ENCODE measurements around the gene GAB3. TPM values are rescaled to one million over a fixed set of nuclear protein-coding genes. Genes with fewer than 3 reads are reported as not detected.

GAB3 gene
- total RNA-seq, 1 experiment from 2014 or later, result 0.72 TPM

GRCh38 chrX:154718616-154719015 lies 32.3 kb downstream of the GAB3 start (continued):
- TF ChIP-seq ARID4B (CRISPR knock-in tag; IDR thresholded peaks at IDR 0.05; ENCODE audit: borderline replicate concordance) (no peak), PREB (CRISPR knock-in tag; IDR thresholded peaks at IDR 0.05; ENCODE audit: borderline replicate concordance) (no peak), FOXP4 (CRISPR knock-in tag; IDR thresholded peaks at IDR 0.05) (no peak), ZNF138 (CRISPR knock-in tag; conservative IDR thresholded peaks at IDR 0.05) (no peak)

- Mint-ChIP-seq H3K4me1 (peaks cover 8% of the 10 kb centered on the region; the same call in 1 of the 2 replicates), H3K27me3 (ENCODE audit: low read depth) (no peaks in the 10 kb centered on the region; the same call in 1 of the 2 replicates), H3K9me3 (peaks cover 14% of the 10 kb centered on the region), H3K4me3 (no peak overlapping the region), H3K36me3 (no peaks in the 10 kb centered on the region), H3K27ac (no peak overlapping the region)
- DNase-seq (ENCODE audit: low spot score) (no peak), ATAC-seq (no peak; the same call in 1 of the 2 replicates)
- TF ChIP-seq GRHL2 (CRISPR knock-in tag; IDR thresholded peaks at IDR 0.05; ENCODE audit: insufficient replicate concordance, severe bottlenecking) (no peak), ZNF121 (CRISPR knock-in tag; IDR thresholded peaks at IDR 0.05) (no peak), FOXP4 (CRISPR knock-in tag; IDR thresholded peaks at IDR 0.05) (no peak), ZNF532 (CRISPR knock-in tag; IDR thresholded peaks at IDR 0.05; ENCODE audit: borderline replicate concordance) (no peak), MLX (CRISPR knock-in tag; IDR thresholded peaks at IDR 0.05) (no peak), ZNF425 (CRISPR knock-in tag; conservative IDR thresholded peaks at IDR 0.05) (no peak)
- ChIA-PET CTCF (interaction anchor here (1.0 to 1.1 kb wide), 2 partner anchors 121 to 123 kb away, joined by 3 read pairs; no protein-coding TSS in a partner anchor), POLR2A (no interaction called here)
Measured at GRCh38 chrX:154717824-154718223, 33.1 kb downstream of the GAB3 start.

Data from WTC11 (cell line).